HEK293 (cell line): Measurements from ENCODE around the gene PDLIM5.

Source experiments
- CTCF ChIP-seq: fragments of 450-650 bp; formaldehyde crosslinking; IDR thresholded peaks from 2 replicates; pipeline ENCODE4 v1.5.1; 2016; ENCODE audit warnings: missing biosample characterization, missing genetic modification characterization
- GLIS1 ChIP-seq: fragments of 450-650 bp; formaldehyde crosslinking; IDR thresholded peaks from 2 replicates; pipeline ENCODE4 v1.5.1; 2016; ENCODE audit warnings: missing biosample characterization, missing genetic modification characterization
- ZBTB8A ChIP-seq: fragments of 450-650 bp; formaldehyde crosslinking; IDR thresholded peaks from 2 replicates; pipeline ENCODE4 v1.5.1; 2016; ENCODE audit warnings: missing biosample characterization, missing genetic modification characterization
- ZFP3 ChIP-seq: fragments of 450-650 bp; formaldehyde crosslinking; IDR thresholded peaks from 2 replicates; pipeline ENCODE4 v1.5.1; 2016; ENCODE audit warnings: low read depth, missing biosample characterization, missing genetic modification characterization
- ZNF133 ChIP-seq: fragments of 450-650 bp; formaldehyde crosslinking; IDR thresholded peaks from 2 replicates; pipeline ENCODE4 v1.5.1; 2016; ENCODE audit warnings: missing biosample characterization, missing genetic modification characterization
- ZNF146 ChIP-seq: fragments of 450-650 bp; formaldehyde crosslinking; IDR thresholded peaks from 2 replicates; pipeline ENCODE4 v1.5.1; 2016; ENCODE audit warnings: missing biosample characterization, missing genetic modification characterization
- ZNF274 ChIP-seq, 2 experiments: fragments of 200-500 bp in 1 of 2; fragments of 450-650 bp in 1 of 2; sonication (Bioruptor generic) in 1 of 2; formaldehyde crosslinking in 1 of 2; IDR thresholded peaks; 2 replicates each; pipeline versions ENCODE4 v1.5.1 to v1.6.1; 2014 to 2016; ENCODE audit warnings: borderline replicate concordance in 1 of 2, inconsistent platforms in 1 of 2, low read length in 1 of 2, missing biosample characterization in 1 of 2, missing genetic modification characterization in 1 of 2
- ZNF561 ChIP-seq: fragments of 450-650 bp; IDR thresholded peaks from 2 replicates; pipeline ENCODE4 v1.5.1; 2018; ENCODE audit warnings: missing biosample characterization, missing genetic modification characterization, borderline replicate concordance
- ZNF670 ChIP-seq: fragments of 450-650 bp; formaldehyde crosslinking; IDR thresholded peaks from 2 replicates; pipeline ENCODE4 v1.5.1; 2016; ENCODE audit warnings: missing biosample characterization, missing genetic modification characterization, low read depth
- ZNF792 ChIP-seq: fragments of 450-650 bp; formaldehyde crosslinking; IDR thresholded peaks from 2 replicates; pipeline ENCODE4 v1.5.1; 2016; ENCODE audit warnings: missing biosample characterization, missing genetic modification characterization
- TF ChIP-seq, protein P1 (sequence below): fragments of 450-650 bp; formaldehyde crosslinking; IDR thresholded peaks from 2 replicates; pipeline ENCODE4 v1.5.1; 2016; ENCODE audit warnings: missing biosample characterization, missing genetic modification characterization

- TF ChIP-seq ZNF146 (tag by site-specific recombination) (no peak), CTCF (tag by site-specific recombination) (no peak), ZNF133 (tag by site-specific recombination) (no peak), ZNF561 (no peak), ZBTB8A (no peak), ZFP3 (tag by site-specific recombination) (no peak), GLIS1 (no peak), ZNF792 (no peak), ZNF274 (IDR thresholded peaks at IDR 0.05; ENCODE audit: low read length) (no peak), ZNF274 (tag by site-specific recombination; IDR thresholded peaks at IDR 0.05; ENCODE audit: borderline replicate concordance) (no peak), ZNF670 (tag by site-specific recombination) (no peak)
- TF ChIP-seq, protein P1, sequence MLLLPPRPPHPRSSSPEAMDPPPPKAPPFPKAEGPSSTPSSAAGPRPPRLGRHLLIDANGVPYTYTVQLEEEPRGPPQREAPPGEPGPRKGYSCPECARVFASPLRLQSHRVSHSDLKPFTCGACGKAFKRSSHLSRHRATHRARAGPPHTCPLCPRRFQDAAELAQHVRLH (tag by site-specific recombination) = no peak
Observed at GRCh38 chr4:94536649-94537469, 85.1 kb downstream of the PDLIM5 start.
